H1 (cell line): ENCODE measurements around the gene GNA12. TPM values are rescaled to one million over a fixed set of nuclear protein-coding genes. Genes with fewer than 3 reads are reported as not detected.

Experiments
- CTCF ChIA-PET: fragments of 300-600 bp; sonication (Branson Sonifier 250); formaldehyde crosslinking; loops from one replicate; lab custom pipeline; 2021; ENCODE audit not compliant: partially characterized antibody; lab: Charles Lee
- POLR2A ChIA-PET: fragments of 300-600 bp; sonication (Branson Sonifier 250); formaldehyde crosslinking; loops from one replicate; lab custom pipeline; 2021; ENCODE audit warnings: inconsistent platforms; ENCODE audit not compliant: partially characterized antibody; lab: Charles Lee
- DNase-seq, 2 experiments: peaks; one replicate each; pipeline versions ENCODE4 v3.0.0 to v3.0.0-alpha.2; 2010 to 2022; ENCODE audit warnings: low spot score in 2 of 2, low read depth in 1 of 2, mixed read lengths in 1 of 2
- FAIRE-seq: peaks from 2 replicates; lab custom pipeline; 2011; peaks lifted over from hg19 to GRCh38; lab: Jason Lieb, UNC
- H2AFZ ChIP-seq: 2 replicates; pipeline ENCODE4 v1.8.1; 2012; ENCODE audit warnings: low read length, inconsistent platforms
- H2AK5ac ChIP-seq: 2 replicates; pipeline ENCODE4 v1.6.1; 2013; ENCODE audit warnings: low read depth, low read length
- H2BK120ac ChIP-seq: replicated peaks from 2 replicates; pipeline ENCODE3; 2013; ENCODE audit warnings: low read depth, low read length, inconsistent platforms
- H2BK12ac ChIP-seq: 2 replicates; pipeline ENCODE4 v1.6.1; 2013; ENCODE audit warnings: low read depth, low read length
- H2BK15ac ChIP-seq: 2 replicates; pipeline ENCODE4 v1.6.1; 2013; ENCODE audit warnings: low read length
- H2BK20ac ChIP-seq: 2 replicates; pipeline ENCODE4 v1.6.1; 2013; ENCODE audit warnings: low read length
- H2BK5ac ChIP-seq: 2 replicates; pipeline ENCODE4 v1.6.1; 2013; ENCODE audit warnings: low read depth, low read length
- H3K14ac ChIP-seq: 2 replicates; pipeline ENCODE4 v1.6.1; 2013; ENCODE audit warnings: inconsistent platforms; ENCODE audit not compliant: insufficient read length
- H3K18ac ChIP-seq: 2 replicates; pipeline ENCODE4 v1.6.1; 2013; ENCODE audit warnings: low read length; ENCODE audit errors: extremely low read depth
- H3K23ac ChIP-seq: 2 replicates; pipeline ENCODE4 v1.6.1; 2013; ENCODE audit warnings: inconsistent platforms; ENCODE audit not compliant: insufficient read length
- H3K23me2 ChIP-seq: 2 replicates; pipeline ENCODE4 v1.6.1; 2013; ENCODE audit warnings: low read depth, low read length
- H3K27ac ChIP-seq: 2 replicates; pipeline ENCODE4 v1.6.1; 2011; ENCODE audit warnings: low read depth, low read length, inconsistent platforms
- H3K27me3 ChIP-seq, 4 experiments: replicated peaks in 1 of 4; 1 replicate in 1 of 4; 2 replicates in 3 of 4; pipeline versions ENCODE4 v1.6.1 to v1.8.1; 2011 to 2013; ENCODE audit warnings: low read length in 3 of 4, mild to moderate bottlenecking in 3 of 4, inconsistent platforms in 2 of 4, mixed read lengths in 2 of 4, moderate library complexity in 1 of 4; ENCODE audit not compliant: control insufficient read depth in 3 of 4, insufficient read depth in 3 of 4; ENCODE audit errors: extremely low read depth in 1 of 4
- H3K36me3 ChIP-seq, 4 experiments: 2 replicates each; pipeline versions ENCODE4 v1.6.1 to v1.8.1; 2011 to 2013; ENCODE audit warnings: mild to moderate bottlenecking in 4 of 4, low read length in 3 of 4, moderate library complexity in 2 of 4, control low read depth in 1 of 4, inconsistent platforms in 1 of 4; ENCODE audit not compliant: insufficient read depth in 4 of 4, control insufficient read depth in 2 of 4
- H3K4ac ChIP-seq: replicated peaks from 2 replicates; pipeline ENCODE3; 2013; ENCODE audit warnings: low read length, low read depth, mixed read lengths, inconsistent platforms; ENCODE audit not compliant: insufficient read length
- H3K4me1 ChIP-seq, 4 experiments: replicated peaks in 1 of 4; 1 replicate in 1 of 4; 2 replicates in 3 of 4; pipeline versions ENCODE4 v1.6.1 to v1.8.1; 2011 to 2013; ENCODE audit warnings: low read length in 3 of 4, inconsistent platforms in 2 of 4, mixed read lengths in 1 of 4; ENCODE audit not compliant: insufficient read depth in 4 of 4, control insufficient read depth in 3 of 4
- H3K4me2 ChIP-seq, 2 experiments: 2 replicates each; pipeline versions ENCODE4 v1.6.1 to v1.8.1; 2011 to 2013; ENCODE audit warnings: low read depth in 2 of 2, low read length in 2 of 2, control low read depth in 1 of 2, inconsistent platforms in 1 of 2, mild to moderate bottlenecking in 1 of 2; ENCODE audit not compliant: insufficient read depth in 1 of 2
- H3K4me3 ChIP-seq, 4 experiments: fragments of 200-600, 300-600 bp in 1 of 4; sonication (generic), shearing (Covaris generic), sonication (Bioruptor Twin) in 1 of 4; 2 replicates each; pipeline versions ENCODE4 v1.5.1 to v1.8.1; 2011 to 2016; ENCODE audit warnings: low read length in 4 of 4, low read depth in 3 of 4, control low read depth in 2 of 4, inconsistent platforms in 2 of 4, mild to moderate bottlenecking in 2 of 4, mixed read lengths in 1 of 4, moderate library complexity in 1 of 4; ENCODE audit not compliant: insufficient read depth in 2 of 4; ENCODE audit errors: extremely low read depth in 1 of 4
- H3K56ac ChIP-seq: replicated peaks from 2 replicates; pipeline ENCODE3; 2013; ENCODE audit warnings: low read depth, mild to moderate bottlenecking, mixed read lengths, low read length, inconsistent platforms; ENCODE audit not compliant: insufficient read length
- H3K79me1 ChIP-seq: 2 replicates; pipeline ENCODE4 v1.6.1; 2013; ENCODE audit warnings: low read depth, low read length, control low read depth
- H3K79me2 ChIP-seq, 2 experiments: 2 replicates each; pipeline versions ENCODE4 v1.6.1 to v1.8.1; 2012 to 2013; ENCODE audit warnings: low read length in 2 of 2, mild to moderate bottlenecking in 2 of 2, inconsistent platforms in 1 of 2; ENCODE audit not compliant: insufficient read depth in 2 of 2, control insufficient read depth in 1 of 2
- H3K9ac ChIP-seq, 4 experiments: replicated peaks in 1 of 4; 1 replicate in 1 of 4; 2 replicates in 3 of 4; pipeline versions ENCODE4 v1.6.1 to v1.8.1; 2011 to 2013; ENCODE audit warnings: low read depth in 3 of 4, low read length in 3 of 4, control low read depth in 2 of 4, mild to moderate bottlenecking in 2 of 4, moderate library complexity in 2 of 4, inconsistent platforms in 1 of 4; ENCODE audit errors: extremely low read depth in 1 of 4
- H3K9me3 ChIP-seq, 2 experiments: 2 replicates each; pipeline versions ENCODE4 v1.6.1 to v1.8.1; 2012 to 2013; ENCODE audit warnings: mild to moderate bottlenecking in 2 of 2, moderate library complexity in 2 of 2, control low read depth in 1 of 2, inconsistent platforms in 1 of 2, low read depth in 1 of 2, low read length in 1 of 2, mixed read lengths in 1 of 2; ENCODE audit not compliant: insufficient read depth in 2 of 2
- H4K20me1 ChIP-seq, 2 experiments: replicated peaks in 1 of 2; 2 replicates each; pipeline versions ENCODE3 to v1.8.1; 2011 to 2013; ENCODE audit warnings: inconsistent platforms in 2 of 2, low read length in 2 of 2, mild to moderate bottlenecking in 1 of 2; ENCODE audit not compliant: insufficient read depth in 2 of 2, control insufficient read depth in 1 of 2
- H4K5ac ChIP-seq: 2 replicates; pipeline ENCODE4 v1.6.1; 2013; ENCODE audit warnings: low read length, low read depth, mixed read lengths, inconsistent platforms; ENCODE audit not compliant: insufficient read length
- H4K8ac ChIP-seq: 2 replicates; pipeline ENCODE4 v1.8.0; 2013; ENCODE audit warnings: mild to moderate bottlenecking, moderate library complexity, low read length, inconsistent platforms; ENCODE audit not compliant: insufficient read depth; ENCODE audit errors: extremely low read depth
- H4K91ac ChIP-seq: replicated peaks from 2 replicates; pipeline ENCODE3; 2013; ENCODE audit warnings: low read length, mixed read lengths, inconsistent platforms; ENCODE audit not compliant: insufficient read length
- ATF2 ChIP-seq: IDR thresholded peaks from 2 replicates; pipeline ENCODE4 v1.6.1; 2012; ENCODE audit warnings: low read length, inconsistent platforms
- CHD1 ChIP-seq: IDR thresholded peaks from 2 replicates; pipeline ENCODE4 v1.6.1; 2012; ENCODE audit warnings: low read depth, low read length, improper control_type of control experiment
- GTF2F1 ChIP-seq: IDR thresholded peaks from 2 replicates; pipeline ENCODE4 v1.6.1; 2012; ENCODE audit warnings: low read depth, low read length, improper control_type of control experiment, borderline replicate concordance
- NRF1 ChIP-seq: IDR thresholded peaks from 2 replicates; pipeline ENCODE4 v1.6.1; 2011; ENCODE audit warnings: mild to moderate bottlenecking, low read depth, low read length, improper control_type of control experiment
- SIN3A ChIP-seq, 2 experiments: IDR thresholded peaks in 1 of 2; conservative IDR thresholded peaks in 1 of 2; 2 replicates each; pipeline ENCODE4 v1.6.1; 2011 to 2012; ENCODE audit warnings: low read length in 2 of 2, improper control_type of control experiment in 1 of 2, low read depth in 1 of 2, mild to moderate bottlenecking in 1 of 2
- SUZ12 ChIP-seq: fragments of 200-600 bp; sonication (generic); IDR thresholded peaks from 2 replicates; pipeline ENCODE4 v1.6.1; 2012; ENCODE audit warnings: mild to moderate bottlenecking, inconsistent platforms, low read length, moderate library complexity, mixed read lengths
- TAF7 ChIP-seq: optimal IDR thresholded peaks from 2 replicates; pipeline ENCODE3; 2011; ENCODE audit warnings: low read depth, mild to moderate bottlenecking, inconsistent platforms, low read length, moderate library complexity, borderline replicate concordance
- WGBS, 2 experiments: shearing (Covaris generic) in 1 of 2; methylation state at CpG; one replicate each; pipeline versions ENCODE4 v1.1.6 to v1.1.7; 2013 to 2015; ENCODE audit warnings: low lambda C conversion rate in 2 of 2, mixed read lengths in 2 of 2, inconsistent platforms in 1 of 2, low coverage in 1 of 2, missing lambda C conversion rate in 1 of 2; ENCODE audit not compliant: insufficient replicate concordance in 2 of 2, insufficient coverage in 1 of 2, insufficient read length in 1 of 2; ENCODE audit errors: extremely low coverage in 1 of 2, missing lambda C conversion rate in 1 of 2; 5-methylcytosine and 5-hydroxymethylcytosine counted together
- polyA plus RNA-seq, 7 experiments: library from polyadenylated mRNA; depleted of rRNA in 3 of 7; stranded (reverse) in 5 of 7; unstranded in 2 of 7; fragments of >200 nt in 5 of 7; fragments of 200-250 nt in 2 of 7; gene quantifications; 1 replicate in 5 of 7; 2 replicates in 1 of 7; 4 replicates in 1 of 7; pipeline versions ENCODE4 v1.2.1 to v1.2.3, GENCODE V29; 2011 to 2013; ENCODE audit warnings: missing spikeins in 2 of 7, mixed read lengths in 2 of 7
- total RNA-seq: library from RNA; stranded (reverse); fragmentation: NEBNext Ultra II Directional; extraction: Animal tissue kit (Norgen Biotek cat#: 25700); gene quantifications from 2 replicates; pipeline ENCODE4 v1.2.1, GENCODE V29; 2021

GNA12 gene
- total and polyA plus RNA-seq, 2 of the 8 experiments (the other 6 are each of a cell fraction or from before 2014, with no cell fraction given), result 96.5 to 109 TPM

GRCh38 chr7:2884161-2884560, 40.1 kb upstream of the GNA12 start:
- no peaks in the 10 kb centered on the region for H3K27me3 ChIP-seq
- no peak overlapping the region for H3K4me2 ChIP-seq
- H4K91ac ChIP-seq, result no peak overlapping the region
- H3K36me3 ChIP-seq, result no peaks in the 10 kb centered on the region
- WGBS, 2 experiments, result 87% methylated on average over 9 of the region's 9 CpGs; no CpG with 5 or more reads in 1 of the 2 experiments
- H3K79me2 ChIP-seq, result no peaks in the 10 kb centered on the region
- H3K56ac ChIP-seq, result no peak overlapping the region
- H2AFZ ChIP-seq, result no peak overlapping the region
- H3K4ac ChIP-seq, result no peak overlapping the region
- H3K18ac ChIP-seq, result no peak overlapping the region
- H4K20me1 ChIP-seq, result peaks cover 0 to 3% of the 10 kb centered on the region in 2 experiments
- no peak overlapping the region for H2BK12ac ChIP-seq
- H3K23me2 ChIP-seq, result no peaks in the 10 kb centered on the region
- H3K79me1 ChIP-seq, result no peaks in the 10 kb centered on the region
- H4K8ac ChIP-seq, result no peak overlapping the region
- no peak overlapping the region for H2BK5ac ChIP-seq
- H2BK20ac ChIP-seq, result no peak overlapping the region
- POLR2A ChIA-PET, result interaction anchor here (1.3 to 1.9 kb wide), 2 partner anchors 10 to 13 kb away, joined by 3 to 7 read pairs; no protein-coding TSS in a partner anchor
- H3K23ac ChIP-seq, result no peak overlapping the region
- H3K9me3 ChIP-seq, result no peaks in the 10 kb centered on the region
- no peak overlapping the region for H2AK5ac ChIP-seq
- TF ChIP-seq GTF2F1 (no peak), CHD1 (no peak), TAF7 (no peak), NRF1 (no peak), SUZ12 (no peak), SIN3A (conservative IDR thresholded peaks at IDR 0.05 in 1 of 2, IDR thresholded peaks at IDR 0.05 in 1 of 2; ENCODE audit: low read depth in 1 of 2, low read length in 2 of 2) (no peak), ATF2 (no peak)
- peaks cover 0 to 23% (median 12%) of the 10 kb centered on the region in 4 experiments; a peak in 6 of 7 replicates for H3K4me1 ChIP-seq
- CTCF ChIA-PET, result interaction anchor here (0.9 to 5.0 kb wide), 4 partner anchors 9 to 262 kb away, joined by 3 to 34 read pairs (median 4); no protein-coding TSS in a partner anchor
- no peak overlapping the region for H3K27ac ChIP-seq
- DNase-seq (no peak), FAIRE-seq (no peak)
- H3K4me3 ChIP-seq, result no peak overlapping the region
- H3K9ac ChIP-seq, result no peak overlapping the region
- H2BK15ac ChIP-seq, result no peak overlapping the region
- no peak overlapping the region for H4K5ac ChIP-seq
- no peak overlapping the region for H2BK120ac ChIP-seq
- no peak overlapping the region for H3K14ac ChIP-seq
